Measurements from ENCODE around the gene OPN1SW. TPM values are rescaled to one million over a fixed set of nuclear protein-coding genes. Genes with fewer than 3 reads are reported as not detected.

Gene OPN1SW
- total RNA-seq, 1 donor from 2014 or later = not detected

- Mint-ChIP-seq H3K9me3 (ENCODE audit: unreplicated experiment) (no peaks in the 10 kb centered on the region), H3K4me1 (ENCODE audit: unreplicated experiment) (peaks cover 10% of the 10 kb centered on the region), H3K36me3 (ENCODE audit: low read depth, unreplicated experiment) (peaks cover 10% of the 10 kb centered on the region), H3K27ac (ENCODE audit: unreplicated experiment) (no peak overlapping the region), H3K4me3 (ENCODE audit: unreplicated experiment) (no peak overlapping the region), H3K27me3 (ENCODE audit: unreplicated experiment) (no peaks in the 10 kb centered on the region)
- no peak for DNase-seq (ENCODE audit: low spot score)
- no peak for TF ChIP-seq CTCF (IDR thresholded peaks at IDR 0.05; ENCODE audit: unreplicated experiment)
These were observed 25.4 kb upstream of the OPN1SW start for GRCh38 chr7:128801003-128801402.

GRCh38 chr7:128800567-128800966 is 25.0 kb upstream of the OPN1SW start:
- Mint-ChIP-seq H3K4me1 (ENCODE audit: unreplicated experiment) (peaks cover 10% of the 10 kb centered on the region), H3K9me3 (ENCODE audit: unreplicated experiment) (no peaks in the 10 kb centered on the region)

GRCh38 chr7:128799451-128799850 is 23.9 kb upstream of the OPN1SW start:
- no peak overlapping the region for H3K4me3 Mint-ChIP-seq (ENCODE audit: unreplicated experiment)
- H3K27ac Mint-ChIP-seq (ENCODE audit: unreplicated experiment) = no peak overlapping the region
- TF ChIP-seq CTCF (IDR thresholded peaks at IDR 0.05; ENCODE audit: unreplicated experiment) = no peak
- no peaks in the 10 kb centered on the region for H3K27me3 Mint-ChIP-seq (ENCODE audit: unreplicated experiment)
- peaks cover 19% of the 10 kb centered on the region for H3K36me3 Mint-ChIP-seq (ENCODE audit: low read depth, unreplicated experiment)
- H3K9me3 Mint-ChIP-seq (ENCODE audit: unreplicated experiment) = no peaks in the 10 kb centered on the region
- no peak for DNase-seq (ENCODE audit: low spot score)
- H3K4me1 Mint-ChIP-seq (ENCODE audit: unreplicated experiment) = peaks cover 6% of the 10 kb centered on the region

More at GRCh38 chr7:128800567-128800966, 25.0 kb upstream of the OPN1SW start:
- Mint-ChIP-seq H3K4me3 (ENCODE audit: unreplicated experiment) (no peak overlapping the region), H3K27ac (ENCODE audit: unreplicated experiment) (no peak overlapping the region), H3K36me3 (ENCODE audit: low read depth, unreplicated experiment) (peaks cover 10% of the 10 kb centered on the region), H3K27me3 (ENCODE audit: unreplicated experiment) (no peaks in the 10 kb centered on the region)
- TF ChIP-seq CTCF (IDR thresholded peaks at IDR 0.05; ENCODE audit: unreplicated experiment) = no peak
- no peak for DNase-seq (ENCODE audit: low spot score)

GRCh38 chr7:128796327-128796726 is 20.7 kb upstream of the OPN1SW start:
- DNase-seq (ENCODE audit: low spot score) = no peak
- Mint-ChIP-seq H3K4me1 (ENCODE audit: unreplicated experiment) (peaks cover 11% of the 10 kb centered on the region), H3K4me3 (ENCODE audit: unreplicated experiment) (no peak overlapping the region), H3K9me3 (ENCODE audit: unreplicated experiment) (no peaks in the 10 kb centered on the region), H3K27ac (ENCODE audit: unreplicated experiment) (no peak overlapping the region), H3K27me3 (ENCODE audit: unreplicated experiment) (no peaks in the 10 kb centered on the region), H3K36me3 (ENCODE audit: low read depth, unreplicated experiment) (peaks cover 19% of the 10 kb centered on the region)
- no peak for TF ChIP-seq CTCF (IDR thresholded peaks at IDR 0.05; ENCODE audit: unreplicated experiment)

- Mint-ChIP-seq H3K27me3 (ENCODE audit: unreplicated experiment) (peaks cover 3% of the 10 kb centered on the region), H3K4me3 (ENCODE audit: unreplicated experiment) (no peak overlapping the region), H3K36me3 (ENCODE audit: low read depth, unreplicated experiment) (peaks cover 19% of the 10 kb centered on the region), H3K27ac (ENCODE audit: unreplicated experiment) (no peak overlapping the region), H3K9me3 (ENCODE audit: unreplicated experiment) (no peaks in the 10 kb centered on the region), H3K4me1 (ENCODE audit: unreplicated experiment) (peaks cover 14% of the 10 kb centered on the region)
- DNase-seq (ENCODE audit: low spot score) = no peak
- no peak for TF ChIP-seq CTCF (IDR thresholded peaks at IDR 0.05; ENCODE audit: unreplicated experiment)
These were observed 19.5 kb upstream of the OPN1SW start for GRCh38 chr7:128795129-128795528.

All from endothelial cell (in vitro differentiated cells).